Thyroid gland (tissue), 4 donors: ENCODE results near the gene HNRNPAB. TPM values are rescaled to one million over a fixed set of nuclear protein-coding genes. Genes with fewer than 3 reads are reported as not detected.

Experiments used
- DNase-seq, 2 donors: peaks; one replicate each; pipeline ENCODE4 v3.0.0-alpha.2; 2019
- H3K27ac ChIP-seq, 3 donors: fragments of 200-600 bp; sonication (generic); 1 replicate in 2 of 3; 2 replicates in 1 of 3; pipeline ENCODE4 v1.5.1; 2016 to 2019; ENCODE audit warnings: mild to moderate bottlenecking in 1 of 3, moderate library complexity in 1 of 3
- H3K27me3 ChIP-seq: fragments of 200-600 bp; sonication (generic); one replicate; pipeline ENCODE4 v1.5.1; 2019
- H3K36me3 ChIP-seq, 2 donors: fragments of 200-600 bp; sonication (generic); one replicate each; pipeline ENCODE4 v1.5.1; 2016 to 2019
- H3K4me1 ChIP-seq, 2 donors: fragments of 200-600 bp; sonication (generic); one replicate each; pipeline ENCODE4 v1.5.1; 2017 to 2019
- H3K4me3 ChIP-seq, 3 donors: fragments of 200-600 bp; sonication (generic); replicated peaks in 1 of 3; 1 replicate in 2 of 3; 2 replicates in 1 of 3; pipeline ENCODE4 v1.5.1; 2016; ENCODE audit warnings: mild to moderate bottlenecking in 1 of 3
- H3K9me3 ChIP-seq: fragments of 200-600 bp; sonication (generic); one replicate; pipeline ENCODE4 v1.5.1; 2017
- CTCF ChIP-seq, 6 experiments: fragments of 200-600 bp in 3 of 6; fragments of 450-650 bp in 3 of 6; sonication (generic) in 3 of 6; IDR thresholded peaks; one replicate each; pipeline ENCODE4 v1.5.1; 2016 to 2019; ENCODE audit warnings: antibody characterized with exemption in 6 of 6, mild to moderate bottlenecking in 2 of 6, inconsistent platforms in 1 of 6, moderate library complexity in 1 of 6
- POLR2A ChIP-seq, 2 donors: fragments of 450-650 bp; IDR thresholded peaks; one replicate each; pipeline ENCODE4 v1.6.1; 2017; ENCODE audit warnings: antibody characterized with exemption in 2 of 2, mild to moderate bottlenecking in 2 of 2, moderate library complexity in 1 of 2
- WGBS, 2 donors: methylation state at CpG; one replicate each; pipeline ENCODE4 v1.1.5; 2017; 5-methylcytosine and 5-hydroxymethylcytosine counted together
- intact Hi-C: fragments of 100-400 bp; cut with DNase I; formaldehyde crosslinking; loops from one replicate; pipeline ENCODE4 v1.15.1; 2023
- total RNA-seq, 4 donors: library from RNA; depleted of rRNA; stranded (reverse); fragments of >200 nt; gene quantifications; one replicate each; pipeline ENCODE4 v1.2.3, GENCODE V29; 2016

HNRNPAB gene
- total RNA-seq, 4 donors from 2014 or later, result 65.0 to 111 (median 90.4) TPM

GRCh38 chr5:178176791-178177190 lies 27.5 kb upstream of the HNRNPAB start:
- Histone ChIP-seq H3K36me3 (no peaks in the 10 kb centered on the region), H3K4me1 (no peaks in the 10 kb centered on the region), H3K4me3 (no peak overlapping the region), H3K9me3 (no peaks in the 10 kb centered on the region), H3K27me3 (no peaks in the 10 kb centered on the region), H3K27ac (no peak overlapping the region)
- intact Hi-C loops, result no loop called here
- whole genome bisulfite sequencing, 2 donors, result 79 to 88% methylated on average over 6 of the region's 6 CpGs
- no peak for TF ChIP-seq POLR2A (IDR thresholded peaks at IDR 0.05)
- TF ChIP-seq CTCF (IDR thresholded peaks at IDR 0.05), result no peak
- DNase-seq, result no peak

- no peaks in the 10 kb centered on the region for H3K4me1 ChIP-seq
- DNase-seq, result no peak
- H3K36me3 ChIP-seq, result no peaks in the 10 kb centered on the region
- no peaks in the 10 kb centered on the region for H3K9me3 ChIP-seq
- no peaks in the 10 kb centered on the region for H3K27me3 ChIP-seq
- H3K27ac ChIP-seq, result no peak overlapping the region
- TF ChIP-seq CTCF (IDR thresholded peaks at IDR 0.05), result no peak
- no peak for TF ChIP-seq POLR2A (IDR thresholded peaks at IDR 0.05)
- no peak overlapping the region for H3K4me3 ChIP-seq
- 81 to 91% methylated on average over 8 of the region's 8 CpGs for WGBS, 2 donors
- intact Hi-C loops, result no loop called here
Measured at GRCh38 chr5:178177569-178177968, 26.8 kb upstream of the HNRNPAB start.

- H3K36me3 ChIP-seq, result no peaks in the 10 kb centered on the region
- intact Hi-C loops, result no loop called here
- H3K27me3 ChIP-seq, result no peaks in the 10 kb centered on the region
- H3K4me3 ChIP-seq, result no peak overlapping the region
- TF ChIP-seq POLR2A (IDR thresholded peaks at IDR 0.05) (no peak), CTCF (IDR thresholded peaks at IDR 0.05) (no peak)
- DNase-seq, result no peak
- 35 to 39% methylated on average over 8 to 9 of the region's 9 CpGs for WGBS, 2 donors
- H3K9me3 ChIP-seq, result no peaks in the 10 kb centered on the region
- H3K27ac ChIP-seq, result no peak overlapping the region
- H3K4me1 ChIP-seq, result no peaks in the 10 kb centered on the region
Measured at GRCh38 chr5:178180141-178180863, 24.0 kb upstream of the HNRNPAB start.

GRCh38 chr5:178182158-178182876 lies 22.0 kb upstream of the HNRNPAB start:
- intact Hi-C loops, result no loop called here
- no peak for TF ChIP-seq CTCF (IDR thresholded peaks at IDR 0.05)
- no peak for TF ChIP-seq POLR2A (IDR thresholded peaks at IDR 0.05)
- no peak overlapping the region for H3K27ac ChIP-seq
- H3K4me1 ChIP-seq, result no peaks in the 10 kb centered on the region
- no peaks in the 10 kb centered on the region for H3K9me3 ChIP-seq
- H3K4me3 ChIP-seq, result no peak overlapping the region
- no peak for DNase-seq
- 37 to 54% methylated on average over 4 of the region's 4 CpGs for WGBS, 2 donors
- no peaks in the 10 kb centered on the region for H3K27me3 ChIP-seq
- H3K36me3 ChIP-seq, result no peaks in the 10 kb centered on the region

- intact Hi-C loops, result no loop called here
Measured at GRCh38 chr5:178186427-178186826, 17.9 kb upstream of the HNRNPAB start.

More at GRCh38 chr5:178186427-178186826, 17.9 kb upstream of the HNRNPAB start:
- no peaks in the 10 kb centered on the region for H3K36me3 ChIP-seq
- no peaks in the 10 kb centered on the region for H3K27me3 ChIP-seq
- no peak overlapping the region for H3K4me3 ChIP-seq
- WGBS, 2 donors, result 73 to 81% methylated on average over 6 of the region's 6 CpGs
- TF ChIP-seq CTCF (IDR thresholded peaks at IDR 0.05) (no peak), POLR2A (IDR thresholded peaks at IDR 0.05) (no peak)
- no peaks in the 10 kb centered on the region for H3K9me3 ChIP-seq
- no peaks in the 10 kb centered on the region for H3K4me1 ChIP-seq
- no peak overlapping the region for H3K27ac ChIP-seq
- no peak for DNase-seq
